GM21786 (cell line): Measurements from ENCODE around the gene LRIG2.
"Not testable (repeated sequence)": the region's sequence is repeated elsewhere in the genome, so short reads cannot be mapped to it uniquely, and the experiment has no call there.

Experiments
- ATAC-seq: cut with Tn5 transposase; IDR thresholded peaks from one replicate; pipeline ENCODE4 v1.9.1; 2021; ENCODE audit not compliant: unreplicated experiment

The LRIG2 gene

DNA sequence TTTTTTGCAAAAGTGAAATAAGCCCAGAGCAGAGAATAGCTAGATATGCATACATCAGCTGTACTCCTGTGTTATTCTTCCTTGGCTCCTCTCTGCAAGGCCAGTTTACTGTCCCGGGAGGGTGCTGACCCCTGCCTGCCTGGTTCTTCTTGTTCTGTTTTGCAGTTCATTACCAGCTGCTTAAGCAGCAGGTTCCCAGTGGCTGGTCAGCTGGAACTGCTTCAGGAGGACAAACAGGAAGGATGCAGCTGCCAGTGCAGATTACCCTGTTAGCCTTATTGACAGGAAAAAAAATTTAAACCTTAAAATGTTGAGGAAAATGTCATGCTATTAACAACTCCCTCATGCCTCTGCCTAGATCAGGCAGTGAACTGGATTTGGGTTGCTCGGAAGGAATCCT is 16.0 kb upstream of the LRIG2 start:
- no peak for ATAC-seq

DNA sequence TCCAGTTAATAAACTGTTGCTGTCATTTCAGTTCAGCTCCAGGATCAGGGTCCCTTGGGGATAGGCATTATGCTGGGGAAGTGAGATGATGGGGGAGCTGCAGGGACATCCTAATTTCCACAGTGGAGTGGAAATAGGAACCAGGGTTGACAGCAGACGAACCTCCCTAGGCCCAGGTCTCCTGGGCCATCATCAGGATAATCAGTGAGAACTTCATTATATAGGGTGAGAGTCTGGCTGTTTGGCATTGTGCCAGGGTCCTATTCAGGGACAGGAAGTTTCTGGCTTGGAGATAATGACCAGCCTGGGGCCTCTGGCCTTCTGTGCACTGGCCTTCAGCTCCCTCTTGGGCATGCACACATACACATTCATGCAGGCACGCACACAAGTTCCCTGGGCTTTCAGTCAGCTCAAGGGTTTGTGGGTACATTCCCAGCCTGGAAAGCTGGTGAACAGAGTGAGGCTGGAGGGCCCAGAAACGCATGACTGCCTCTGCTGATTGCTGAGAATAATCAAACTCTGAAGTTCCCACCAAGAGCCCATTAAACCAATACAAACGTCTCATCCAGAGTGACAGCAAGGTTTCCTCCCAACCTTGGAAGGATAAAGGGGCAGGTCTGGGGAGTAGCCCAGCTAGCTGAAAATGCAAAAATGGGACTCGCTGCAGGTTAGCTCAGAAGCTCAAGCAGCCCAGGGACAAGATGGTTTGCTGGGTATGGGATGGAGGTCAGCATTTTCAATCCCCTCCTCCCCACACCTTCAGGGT is 13.9 kb upstream of the LRIG2 start:
- no peak for ATAC-seq

DNA sequence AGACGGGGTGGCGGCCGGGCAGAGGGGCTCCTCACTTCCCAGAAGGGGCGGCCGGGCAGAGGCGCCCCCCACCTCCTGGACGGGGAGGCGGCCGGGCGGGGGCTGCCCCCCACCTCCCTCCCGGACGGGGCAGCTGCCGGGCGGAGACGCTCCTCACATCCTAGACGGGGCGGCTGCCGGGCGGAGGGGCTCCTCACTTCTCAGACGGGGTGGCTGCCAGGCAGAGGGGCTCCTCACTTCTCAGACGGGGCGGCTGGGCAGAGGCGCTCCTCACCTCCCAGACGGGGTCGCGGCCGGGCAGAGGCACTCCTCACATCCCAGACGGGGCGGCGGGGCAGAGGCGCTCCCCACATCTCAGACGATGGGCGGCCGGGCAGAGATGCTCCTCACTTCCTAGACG is 9.5 kb upstream of the LRIG2 start:
- not testable (repeated sequence) for ATAC-seq

DNA sequence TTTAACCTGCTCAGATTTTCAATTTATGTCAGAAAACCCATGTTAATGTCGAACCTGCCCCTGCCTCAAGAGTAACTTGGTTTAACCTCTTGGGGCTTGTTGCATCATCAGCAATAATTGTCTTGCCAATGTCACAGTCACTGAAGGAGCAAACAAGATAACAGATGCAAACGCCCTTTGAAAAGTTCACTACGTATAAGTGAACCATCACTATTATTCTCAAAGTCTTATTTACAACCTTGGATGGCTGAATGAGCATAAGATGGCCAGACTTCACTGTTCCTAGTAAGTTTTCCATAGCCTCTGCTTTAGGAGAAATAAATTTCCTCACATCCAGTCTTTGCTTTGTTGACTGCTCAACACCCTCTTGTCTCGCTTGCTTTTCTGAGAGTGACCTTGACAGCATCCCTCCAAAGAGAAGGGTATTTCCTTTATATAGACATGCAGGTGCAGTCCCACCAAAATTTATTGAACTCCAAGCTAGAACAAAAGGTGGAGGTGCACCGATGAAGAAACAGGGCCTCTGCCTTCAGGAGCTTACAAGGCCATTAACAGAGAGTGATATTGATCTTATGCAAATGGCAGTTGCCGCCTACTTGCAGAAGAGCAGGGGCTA is 749 bp upstream of the LRIG2 start:
- no peak for ATAC-seq

DNA sequence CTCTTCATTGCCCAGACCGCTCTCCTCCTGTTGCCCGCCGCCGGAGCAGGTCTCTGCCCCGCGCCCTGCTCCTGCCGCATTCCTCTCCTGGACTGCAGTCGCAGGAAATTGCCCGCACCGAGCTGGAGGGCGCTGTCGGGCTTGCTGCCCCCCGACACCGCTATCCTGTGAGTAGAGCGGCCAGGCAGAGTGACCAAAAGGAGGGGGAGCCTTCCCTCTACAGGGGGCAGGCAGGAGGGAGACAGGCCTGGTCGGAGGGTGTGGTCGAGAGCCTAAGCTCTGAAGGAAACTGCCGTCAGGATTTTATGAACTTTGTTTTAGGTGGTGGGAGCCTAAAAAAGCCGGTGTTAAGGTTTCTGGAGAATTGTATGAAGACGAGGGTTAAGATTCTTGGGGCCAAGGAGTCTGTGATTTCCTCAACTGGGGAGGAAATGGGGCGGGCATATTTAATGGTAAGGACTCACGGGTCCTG is 517 bp downstream of the LRIG2 start:
- ATAC-seq = peak; percentile 21

DNA sequence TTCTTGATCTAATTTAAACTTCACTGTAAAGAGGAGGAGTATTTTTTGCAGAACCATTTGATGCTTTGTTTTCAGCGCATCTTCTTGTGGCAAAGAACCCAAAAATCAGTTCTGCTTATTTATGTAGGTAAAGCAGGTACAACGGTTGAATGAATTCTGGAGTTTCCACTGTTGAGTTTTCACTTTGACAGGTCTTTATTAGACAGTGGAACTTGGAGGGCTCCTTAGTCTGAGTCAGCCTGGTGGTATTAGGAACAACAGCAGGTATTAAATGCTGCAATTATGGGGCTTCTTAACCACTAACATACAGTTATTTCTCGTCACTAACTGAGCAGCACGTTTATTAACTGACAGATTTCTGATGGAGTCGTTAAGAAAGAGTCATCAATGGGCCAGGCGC is 1.2 kb downstream of the LRIG2 start:
- ATAC-seq = no peak

DNA sequence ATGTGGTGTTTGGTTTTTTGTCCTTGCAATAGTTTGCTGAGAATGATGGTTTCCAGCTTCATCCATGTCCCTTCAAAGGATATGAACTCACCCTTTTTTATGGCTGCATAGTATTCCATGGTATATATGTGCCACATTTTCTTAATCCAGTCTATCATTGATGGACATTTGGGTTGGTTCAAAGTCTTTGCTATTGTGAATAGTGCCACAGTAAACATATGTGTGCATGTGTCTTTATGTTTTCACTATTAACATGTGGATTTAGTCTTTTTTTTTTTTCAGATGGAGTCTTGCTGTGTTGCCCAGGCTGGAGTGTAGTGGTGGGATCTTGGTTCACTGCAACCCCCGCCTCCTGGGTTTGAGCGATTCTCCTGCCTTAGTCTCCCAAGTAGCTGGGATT is 5.0 kb downstream of the LRIG2 start:
- not testable (repeated sequence) for ATAC-seq

DNA sequence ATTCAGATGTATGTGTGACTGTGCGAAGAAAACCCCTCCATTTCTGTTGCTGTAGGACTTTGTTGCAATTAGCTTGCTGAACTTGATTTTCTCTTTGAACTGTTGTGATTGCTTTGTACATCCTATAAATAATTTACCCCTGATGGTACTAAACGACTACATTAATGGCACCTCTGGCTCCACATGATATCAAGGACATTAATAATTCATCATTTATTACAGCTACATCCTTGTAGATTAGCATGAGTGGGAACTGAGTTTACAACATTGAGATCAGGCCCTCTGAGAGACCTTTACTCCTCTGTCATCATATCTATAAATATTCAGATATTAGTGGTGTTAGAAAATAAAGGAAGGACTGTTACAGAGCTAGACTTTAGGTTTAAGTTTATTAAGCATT is 13.5 kb downstream of the LRIG2 start:
- ATAC-seq = no peak

DNA sequence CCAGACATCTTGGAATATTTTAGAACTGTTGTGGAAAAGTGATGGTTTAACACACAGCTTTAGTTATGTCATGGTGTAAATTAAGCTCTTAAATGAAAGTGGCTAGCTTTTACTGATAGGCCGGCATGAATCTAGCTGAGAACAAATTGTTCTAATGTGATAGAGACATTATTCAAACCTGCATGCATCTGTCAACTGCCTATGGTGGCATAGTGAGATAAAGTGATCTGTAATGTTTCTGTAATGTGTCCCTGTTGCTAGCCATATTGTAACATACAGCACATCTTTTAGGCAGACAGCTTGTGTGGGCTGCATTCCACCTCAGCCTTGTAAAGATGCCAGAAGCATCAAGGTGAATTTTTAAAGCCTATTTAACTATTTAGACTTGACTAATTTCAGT is 16.0 kb downstream of the LRIG2 start:
- ATAC-seq = no peak

DNA sequence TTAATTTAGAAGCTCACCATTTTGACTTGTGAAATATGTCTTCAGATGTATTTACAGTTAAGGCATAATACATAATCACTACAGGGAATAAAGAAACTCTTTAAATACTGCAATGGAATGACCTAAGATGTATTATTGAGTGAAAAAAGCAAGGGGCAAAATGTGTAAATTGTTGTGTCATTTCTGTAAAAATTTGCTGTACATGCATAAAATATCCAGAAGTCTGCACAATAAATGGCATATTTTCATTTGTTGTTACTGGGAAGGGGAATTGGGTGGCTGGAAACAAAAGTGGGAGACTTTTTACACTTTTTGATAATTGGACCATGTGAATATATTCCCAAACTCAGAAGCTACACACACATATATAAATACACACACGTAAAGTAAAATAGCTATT is 17.1 kb downstream of the LRIG2 start:
- ATAC-seq = no peak

DNA sequence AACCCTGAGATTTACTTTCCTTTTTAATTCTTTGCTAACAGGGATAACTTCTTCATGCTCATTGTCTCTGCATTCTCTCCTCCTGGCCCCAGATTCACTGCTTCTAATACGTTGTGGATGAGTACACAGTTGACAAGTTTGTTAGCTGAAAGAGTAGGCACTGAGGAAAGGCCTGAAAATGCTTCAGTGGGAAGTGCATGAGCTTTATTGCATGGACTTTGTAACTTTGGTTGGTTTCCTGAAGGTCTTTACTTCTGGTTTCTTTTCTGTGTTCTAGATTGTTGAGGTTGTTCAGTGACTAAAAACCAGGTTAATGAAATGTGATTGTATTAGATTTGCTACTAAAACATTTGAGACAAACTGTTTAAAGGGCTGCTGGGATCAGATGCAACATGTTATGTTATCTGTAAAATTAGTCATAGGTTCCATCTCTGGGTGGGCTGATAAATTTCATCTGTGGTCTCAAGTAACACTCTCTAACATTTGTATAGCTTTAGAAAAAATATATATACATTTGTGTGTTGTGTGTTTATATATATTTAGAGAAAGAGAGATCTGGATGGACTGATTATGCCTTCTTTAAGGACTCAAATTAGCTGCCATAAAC is 19.1 kb downstream of the LRIG2 start:
- ATAC-seq = no peak

DNA sequence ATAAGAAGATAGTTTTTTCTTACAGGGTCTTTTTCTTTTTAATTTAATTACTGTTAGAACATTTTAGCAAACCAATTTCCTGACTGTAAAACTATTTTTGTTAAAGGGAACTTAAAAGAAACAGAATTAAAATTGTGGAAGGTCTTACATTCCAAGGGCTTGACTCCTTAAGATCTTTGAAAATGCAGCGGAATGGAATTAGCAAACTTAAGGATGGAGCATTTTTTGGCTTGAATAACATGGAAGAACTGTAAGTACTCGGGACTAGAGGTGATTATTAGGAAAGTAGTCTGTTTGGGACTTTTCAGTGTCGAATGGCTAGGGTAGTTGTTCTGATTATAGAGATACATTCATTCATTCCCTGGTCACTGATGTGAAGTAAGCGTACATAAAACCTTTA is 21.5 kb downstream of the LRIG2 start:
- ATAC-seq = no peak

DNA sequence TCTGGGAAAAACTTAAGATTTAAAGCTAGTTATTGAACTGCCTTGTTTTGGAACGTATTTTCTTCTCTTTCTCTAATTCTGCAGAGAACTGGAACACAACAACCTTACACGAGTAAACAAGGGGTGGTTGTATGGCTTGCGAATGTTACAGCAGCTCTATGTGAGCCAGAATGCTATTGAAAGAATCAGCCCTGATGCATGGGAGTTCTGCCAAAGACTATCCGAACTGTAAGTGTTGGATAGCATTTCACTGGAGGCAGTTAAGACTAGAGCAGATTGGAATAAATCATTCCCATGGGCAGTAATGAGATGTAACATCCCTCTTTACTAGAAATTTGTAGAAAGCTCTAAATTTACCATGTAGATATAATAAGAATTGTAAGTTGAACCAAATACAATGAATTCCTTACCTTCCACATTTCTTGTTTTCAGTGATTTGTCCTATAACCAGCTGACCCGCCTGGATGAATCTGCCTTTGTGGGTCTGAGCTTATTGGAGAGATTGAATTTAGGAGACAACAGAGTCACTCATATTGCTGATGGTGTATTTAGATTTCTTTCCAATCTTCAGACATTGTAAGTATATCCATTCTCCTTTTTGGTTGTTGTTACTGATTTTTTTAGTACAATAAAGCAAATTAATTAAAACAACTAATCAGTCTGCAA is 22.9 kb downstream of the LRIG2 start:
- ATAC-seq = no peak

DNA sequence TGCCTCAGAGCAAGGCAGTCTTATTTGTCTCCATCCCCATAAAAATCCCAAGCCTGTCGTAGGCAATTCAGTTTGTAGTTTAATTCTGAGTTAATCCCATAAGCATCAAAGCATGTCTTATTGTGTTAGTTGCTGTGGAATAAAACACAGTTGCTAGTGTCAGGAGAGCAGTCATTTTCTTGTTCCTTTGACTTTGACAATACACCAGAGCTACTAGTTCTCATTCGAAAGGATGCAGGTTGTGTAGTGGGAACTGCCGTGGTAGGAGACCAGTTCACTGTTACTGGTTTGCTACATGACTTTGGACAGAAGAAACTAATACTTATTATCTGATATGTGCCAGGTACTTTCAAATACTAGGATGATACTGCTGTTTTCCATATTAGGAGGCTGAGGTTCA is 23.5 kb downstream of the LRIG2 start:
- no peak for ATAC-seq

DNA sequence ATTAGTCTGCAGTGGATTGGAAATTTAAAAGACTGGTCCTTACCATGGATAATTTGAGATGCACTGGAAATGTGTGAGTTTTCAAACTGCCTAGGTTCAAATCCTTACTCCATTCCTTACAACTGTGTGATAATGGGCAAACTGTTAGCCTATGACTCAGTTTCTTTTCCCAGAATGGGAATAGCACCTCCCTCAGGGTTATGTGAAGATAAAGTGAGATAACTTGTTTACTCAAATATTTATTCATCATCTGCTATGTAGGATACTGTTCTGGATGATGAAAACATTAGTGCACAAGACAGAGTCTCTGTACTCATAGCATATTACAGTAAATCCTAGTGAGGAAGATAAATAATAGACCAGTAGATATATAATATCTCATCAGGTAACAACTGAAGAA is 28.6 kb downstream of the LRIG2 start:
- ATAC-seq = no peak

DNA sequence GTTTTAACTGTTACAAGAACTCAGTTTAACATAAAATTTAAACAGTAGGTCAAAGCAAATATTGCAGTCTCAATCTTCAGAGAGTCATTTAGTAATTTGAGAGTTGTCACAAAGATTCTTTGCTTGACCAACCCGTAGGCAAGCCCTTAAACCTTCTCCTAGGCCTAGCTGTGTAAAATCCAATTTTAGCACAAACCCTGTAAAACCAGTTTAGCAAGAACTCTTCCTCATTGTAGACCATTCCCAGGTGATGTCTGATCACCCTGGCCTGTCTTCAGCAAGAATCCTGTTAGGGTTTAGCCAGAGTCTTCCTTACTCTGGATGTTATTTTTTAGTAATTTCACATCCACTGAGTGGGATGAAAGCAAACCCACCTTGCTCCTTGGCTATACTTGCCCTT is 30.1 kb downstream of the LRIG2 start:
- no peak for ATAC-seq

DNA sequence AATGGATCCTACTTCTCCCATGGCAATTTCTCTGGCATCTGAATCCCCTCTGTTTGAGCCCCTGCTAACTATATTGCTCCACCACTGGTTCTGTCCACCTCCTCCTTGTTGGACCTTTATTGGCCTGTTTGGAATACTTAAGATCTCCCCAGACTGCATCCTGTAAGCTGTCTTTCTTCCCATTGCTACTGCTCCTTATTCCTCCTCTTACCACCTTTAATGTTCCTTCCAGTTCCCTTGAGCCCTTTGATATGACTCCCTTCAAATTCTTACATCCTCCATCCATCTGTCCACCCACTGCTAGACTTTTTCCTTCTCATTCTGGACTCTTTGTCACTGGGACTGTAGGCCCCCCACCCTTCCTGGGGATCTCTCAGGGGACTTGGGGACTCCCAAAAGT is 31.0 kb downstream of the LRIG2 start:
- no peak for ATAC-seq

DNA sequence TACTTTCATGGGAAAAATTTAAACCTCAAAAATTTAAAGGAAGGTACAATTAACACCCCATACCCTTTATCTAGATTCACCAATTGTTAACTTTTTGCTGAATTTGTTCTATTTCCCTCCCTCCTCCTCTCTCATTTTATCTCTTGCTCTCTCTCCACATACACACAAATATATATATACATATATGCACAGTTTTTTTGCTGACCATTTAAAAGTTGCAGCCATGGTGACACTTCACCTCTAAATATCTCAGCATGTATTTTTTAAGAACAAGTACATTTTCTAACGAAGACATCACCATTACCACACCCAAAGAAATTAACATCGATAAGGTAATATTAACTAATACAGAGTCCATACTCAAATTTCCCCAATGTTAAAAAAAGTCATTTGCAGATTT is 33.9 kb downstream of the LRIG2 start:
- ATAC-seq = no peak

DNA sequence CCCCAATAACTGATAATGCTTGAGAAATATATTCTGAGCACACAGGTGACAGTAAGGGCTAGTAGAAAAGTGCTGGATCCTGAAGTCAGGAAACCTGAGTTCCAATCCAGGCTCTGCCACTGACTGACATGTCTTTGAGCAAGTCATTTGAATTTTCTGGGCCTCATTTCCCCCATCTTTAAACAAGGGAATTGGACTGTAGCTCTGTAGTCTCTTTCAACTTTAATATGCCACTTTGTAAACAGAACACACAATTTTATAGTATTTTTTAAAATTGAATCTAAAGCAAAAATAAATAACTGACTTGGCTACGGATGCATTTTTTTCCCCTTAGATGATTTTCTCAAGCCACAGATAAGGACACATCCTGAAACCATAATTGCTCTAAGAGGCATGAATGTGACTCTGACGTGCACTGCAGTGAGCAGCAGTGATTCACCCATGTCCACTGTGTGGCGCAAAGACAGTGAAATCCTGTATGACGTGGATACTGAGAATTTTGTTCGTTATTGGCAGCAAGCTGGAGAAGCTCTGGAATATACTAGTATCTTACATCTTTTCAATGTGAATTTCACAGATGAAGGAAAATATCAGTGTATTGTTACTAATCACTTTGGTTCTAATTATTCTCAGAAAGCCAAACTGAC is 37.0 kb downstream of the LRIG2 start:
- no peak for ATAC-seq

DNA sequence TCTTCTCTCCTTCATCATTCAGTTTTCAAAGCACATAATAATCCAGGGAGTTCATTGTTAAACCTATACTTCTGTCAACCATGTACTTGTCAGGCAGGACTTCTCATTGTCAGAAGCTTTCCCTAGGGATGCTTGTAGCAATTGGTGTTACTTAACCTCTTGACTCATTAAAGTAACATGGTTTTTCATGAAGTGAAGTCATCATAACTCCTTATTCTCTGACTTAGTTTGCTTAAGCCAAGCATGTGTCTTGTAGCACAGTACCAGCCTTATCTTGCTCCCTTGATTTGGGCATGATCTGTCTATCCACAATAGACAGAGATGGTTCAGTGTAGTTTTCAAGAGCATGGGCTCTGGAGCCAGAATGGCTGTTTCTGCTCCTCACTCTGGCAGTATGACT is 45.3 kb downstream of the LRIG2 start:
- no peak for ATAC-seq

DNA sequence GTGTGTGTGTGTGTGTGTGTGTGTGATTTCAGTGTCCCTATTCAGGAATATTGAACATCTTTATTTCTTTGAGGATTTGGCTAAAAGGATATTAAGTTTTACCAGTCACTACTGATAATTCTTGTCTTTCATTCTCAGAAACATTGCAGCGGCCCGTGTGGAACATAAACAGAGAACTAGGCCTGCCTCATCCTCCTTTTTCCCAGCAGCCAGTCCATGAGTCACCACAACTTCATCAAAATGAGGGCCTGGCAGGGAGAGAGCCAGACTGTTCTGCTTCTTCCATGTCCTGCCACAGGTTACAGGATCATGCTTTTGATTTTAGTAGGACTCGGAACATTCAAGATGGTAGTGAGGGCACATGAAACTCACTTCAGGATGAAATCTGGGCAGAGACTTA is 50.7 kb downstream of the LRIG2 start:
- no peak for ATAC-seq
